Left hindlimb (tissue), 1 donor: ENCODE results near the gene VSTM2L.

Experiments
- DNase-seq: peaks from one replicate; pipeline ENCODE4 v3.0.0-alpha.2; 2018

Gene VSTM2L

DNA sequence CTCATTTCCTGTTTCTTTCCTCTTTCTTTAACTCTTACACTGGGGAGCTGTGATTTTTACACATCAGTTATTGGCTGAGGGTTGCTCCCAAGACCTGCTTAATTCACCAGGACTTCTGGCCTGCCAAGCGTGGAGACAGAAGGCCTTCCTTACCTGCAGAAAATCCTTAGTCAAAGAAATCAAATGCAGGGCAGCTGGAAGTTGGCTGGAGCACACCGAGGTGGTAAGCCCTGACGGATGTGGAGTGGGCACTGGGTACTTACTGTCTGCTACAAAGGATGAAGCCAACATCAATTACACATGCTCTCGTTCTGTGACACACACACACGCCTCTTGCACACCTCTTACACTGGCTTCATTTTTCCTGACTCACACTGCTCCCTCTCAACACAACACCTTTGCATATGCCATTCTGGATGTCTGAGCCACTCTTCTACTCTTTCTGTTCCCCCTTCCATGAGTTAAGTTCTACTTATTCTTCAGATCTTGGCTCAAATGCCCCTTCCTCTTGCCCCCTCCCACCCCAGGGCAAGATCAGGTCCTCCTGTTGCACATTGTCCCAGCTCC is 68.7 kb downstream of the VSTM2L start:
- DNase-seq: no peak

DNA sequence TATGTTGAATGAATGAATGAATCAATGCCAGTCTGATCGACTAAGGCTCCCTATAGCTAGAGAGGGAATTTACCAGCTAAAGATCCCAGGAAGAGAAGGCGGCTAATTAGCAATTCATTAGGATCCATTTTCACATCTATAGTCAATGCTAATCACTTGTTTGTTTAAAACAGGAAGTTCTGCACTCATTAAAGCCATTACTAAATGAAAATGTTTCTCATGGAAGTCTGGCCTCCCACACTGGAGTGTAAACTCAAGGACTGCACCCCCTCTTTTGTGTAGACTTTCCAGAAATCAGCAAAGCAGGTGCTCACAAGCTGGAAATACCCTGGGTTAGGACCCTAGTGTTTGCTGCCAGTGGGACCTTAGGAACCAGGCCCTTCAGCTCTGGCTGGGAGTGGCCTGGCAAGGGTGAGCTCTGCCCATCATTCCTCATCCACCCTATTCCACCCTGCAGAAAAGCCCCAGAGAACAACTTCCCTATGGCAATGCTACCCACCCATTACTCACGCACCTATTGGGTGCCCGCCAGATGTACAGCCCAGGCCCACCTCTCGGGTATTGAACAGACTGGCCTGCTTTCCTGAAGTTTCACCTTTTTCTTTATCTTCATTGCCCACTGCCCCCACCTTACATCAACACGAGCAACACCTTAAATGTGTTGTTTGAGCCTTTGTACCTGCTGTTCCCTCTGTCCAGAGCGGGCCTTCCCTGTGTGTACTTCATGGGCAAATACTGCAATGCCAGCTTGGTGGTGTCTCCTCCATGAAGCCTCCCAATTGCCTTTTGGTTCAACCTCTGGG is 69.5 kb downstream of the VSTM2L start:
- no peak for DNase-seq

DNA sequence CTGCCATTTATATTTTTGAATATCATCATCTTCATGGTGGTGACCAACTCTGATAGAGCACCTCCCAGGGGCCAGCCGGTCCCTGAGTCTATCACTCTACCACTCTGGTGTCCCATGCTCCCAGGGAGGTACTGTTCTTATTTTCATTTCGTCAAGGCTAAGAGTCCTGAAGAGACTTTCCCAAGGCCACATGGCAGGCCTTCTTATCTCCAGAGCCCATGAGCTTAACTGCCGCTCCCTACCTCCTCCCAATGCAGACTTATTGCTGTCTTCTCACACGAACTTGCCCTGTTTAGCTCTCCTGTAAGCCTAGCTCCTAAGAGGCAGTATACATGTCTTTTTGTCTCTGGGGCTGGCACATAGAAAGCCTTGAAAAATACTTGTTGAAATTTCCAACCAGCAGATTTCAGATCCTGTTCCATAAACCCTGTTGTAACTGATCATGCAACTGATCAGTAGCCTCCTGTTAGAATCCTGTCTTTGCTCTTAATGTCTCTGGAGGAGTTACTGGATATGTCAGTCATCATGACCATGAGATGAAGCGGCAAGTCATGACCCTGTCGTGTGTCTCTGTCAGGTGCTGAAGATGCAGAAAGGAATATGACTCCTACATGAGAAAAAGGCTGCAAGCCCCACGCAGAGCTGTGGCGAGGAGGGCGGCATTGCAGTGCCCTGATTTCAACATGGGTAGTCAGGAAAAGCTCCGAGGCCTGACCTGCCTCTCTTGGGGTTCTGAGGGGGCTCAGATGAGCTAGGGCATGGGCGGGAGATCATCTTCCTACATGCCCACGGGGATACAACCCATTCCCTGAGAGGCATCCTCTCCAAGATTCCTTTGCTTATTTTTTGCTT is 70.4 kb downstream of the VSTM2L start:
- no peak for DNase-seq

DNA sequence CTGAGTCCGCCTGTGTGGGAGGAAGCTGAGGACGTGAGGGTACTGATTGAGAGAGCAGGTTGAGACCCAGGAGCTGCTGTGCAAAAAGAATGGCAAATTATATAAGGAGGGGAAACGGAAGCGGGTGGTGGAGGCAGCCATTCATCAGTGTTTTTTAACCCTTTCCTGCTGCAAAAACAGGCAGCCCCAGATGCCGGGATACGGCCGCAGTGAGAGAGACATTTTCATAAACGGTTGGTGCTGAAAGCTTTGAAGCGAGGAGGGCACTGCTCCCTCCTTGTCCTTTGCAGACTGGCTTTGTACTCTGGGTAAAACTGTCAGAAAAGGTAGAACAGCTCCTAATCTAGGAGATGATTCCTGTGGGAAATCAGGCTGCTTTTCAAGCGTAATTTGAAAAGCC is 74.0 kb downstream of the VSTM2L start:
- no peak for DNase-seq

DNA sequence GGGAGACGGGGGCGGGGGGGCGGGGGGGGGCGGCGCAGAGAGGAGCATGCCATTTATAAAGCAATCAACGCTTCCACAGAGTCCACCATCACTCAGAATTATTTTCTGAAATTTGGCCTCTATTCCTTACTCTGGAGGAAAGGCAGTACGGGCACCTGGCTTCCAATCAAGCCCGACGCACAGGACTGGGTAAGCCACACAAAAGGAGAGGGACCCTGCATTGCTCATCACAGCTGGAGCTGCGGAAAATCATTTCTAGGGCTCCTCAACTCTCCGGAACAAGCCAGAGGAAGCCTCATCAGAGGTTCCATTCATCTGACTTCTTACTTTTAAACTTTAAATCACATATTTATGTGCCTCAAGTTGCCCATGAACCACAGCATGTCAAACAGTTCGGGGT is 74.4 kb downstream of the VSTM2L start:
- no peak for DNase-seq

DNA sequence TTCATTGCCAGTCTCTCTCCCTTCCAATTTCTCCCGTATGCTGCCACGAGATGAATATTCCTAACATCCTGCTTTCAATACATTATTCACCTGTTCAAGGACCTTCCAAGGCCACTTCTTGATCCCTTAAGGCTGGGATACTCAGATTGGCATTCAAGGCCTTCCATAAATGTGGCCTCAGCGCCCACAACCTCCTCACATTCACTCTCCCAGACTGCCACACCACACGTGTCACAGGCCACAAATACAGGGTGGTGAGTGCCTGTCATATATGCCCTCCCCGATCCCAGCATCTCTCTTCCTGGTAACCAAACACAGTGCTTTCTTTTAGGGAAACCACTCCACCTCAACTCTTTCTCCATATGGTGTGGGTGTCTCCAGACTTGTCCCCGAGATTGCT is 74.9 kb downstream of the VSTM2L start:
- DNase-seq: no peak

DNA sequence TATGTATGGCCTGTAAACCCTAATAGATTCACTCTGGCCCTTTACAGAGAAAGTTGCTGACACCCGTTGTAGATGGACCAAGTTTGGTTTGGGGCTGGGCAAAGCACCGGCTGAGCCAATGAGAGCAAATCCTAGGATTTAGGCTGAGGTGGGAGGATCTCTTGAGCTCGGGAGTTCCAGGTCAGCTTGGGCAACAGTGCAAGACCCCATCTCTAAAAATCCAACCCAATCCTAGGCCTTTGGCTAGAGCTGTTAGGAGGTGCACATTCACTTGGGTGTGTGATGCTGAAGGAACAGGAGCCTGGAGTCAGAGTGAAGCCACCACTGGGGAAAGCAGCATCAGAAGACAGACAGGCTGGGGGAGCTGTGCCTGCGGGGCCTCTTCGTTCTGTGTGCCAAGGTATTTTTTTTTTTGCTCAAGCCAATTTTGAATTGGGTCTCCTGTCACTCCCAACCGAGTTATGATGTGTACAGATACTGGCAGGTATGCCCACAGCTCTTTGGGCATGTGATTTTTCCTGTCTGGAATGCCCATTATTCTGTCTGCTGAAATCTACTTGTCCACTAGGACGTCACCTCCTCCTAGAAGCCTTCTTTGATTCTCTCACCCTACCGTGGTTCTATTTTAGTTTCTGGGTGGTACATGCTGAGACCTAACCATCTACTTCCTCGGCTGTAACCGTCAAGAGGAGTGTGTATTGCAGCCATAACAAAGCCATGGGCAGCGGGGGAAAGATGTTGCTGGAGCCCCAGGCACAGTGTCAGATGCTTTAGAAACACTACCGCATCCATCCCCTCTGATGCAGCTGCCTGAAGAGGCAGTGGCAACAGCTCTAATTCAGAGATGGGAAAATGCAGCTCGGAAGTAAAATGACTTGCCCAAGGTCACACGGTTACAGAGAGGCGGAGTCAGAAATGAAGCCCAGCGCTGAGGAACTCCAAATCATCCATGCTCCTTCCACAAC is 76.4 kb downstream of the VSTM2L start:
- DNase-seq: no peak

DNA sequence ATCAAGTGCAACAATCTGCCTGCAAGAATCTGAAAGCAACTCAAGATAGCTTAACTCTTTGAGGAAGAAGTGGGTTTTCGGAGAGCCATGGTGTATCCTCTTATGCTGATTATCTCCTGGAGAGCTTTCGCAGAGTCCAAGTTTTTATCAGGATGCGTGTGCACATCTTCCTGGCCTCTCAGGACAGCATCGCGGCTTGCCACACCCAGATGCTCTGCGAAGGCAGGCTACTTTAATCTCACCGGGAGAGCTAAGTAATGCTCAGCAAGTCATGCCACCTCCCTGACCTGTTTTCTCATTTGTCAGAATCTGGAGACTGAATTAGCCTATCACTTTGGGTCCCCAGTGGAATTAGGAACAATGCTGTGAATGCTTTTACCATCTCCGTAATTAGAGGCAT is 77.5 kb downstream of the VSTM2L start:
- DNase-seq: no peak

DNA sequence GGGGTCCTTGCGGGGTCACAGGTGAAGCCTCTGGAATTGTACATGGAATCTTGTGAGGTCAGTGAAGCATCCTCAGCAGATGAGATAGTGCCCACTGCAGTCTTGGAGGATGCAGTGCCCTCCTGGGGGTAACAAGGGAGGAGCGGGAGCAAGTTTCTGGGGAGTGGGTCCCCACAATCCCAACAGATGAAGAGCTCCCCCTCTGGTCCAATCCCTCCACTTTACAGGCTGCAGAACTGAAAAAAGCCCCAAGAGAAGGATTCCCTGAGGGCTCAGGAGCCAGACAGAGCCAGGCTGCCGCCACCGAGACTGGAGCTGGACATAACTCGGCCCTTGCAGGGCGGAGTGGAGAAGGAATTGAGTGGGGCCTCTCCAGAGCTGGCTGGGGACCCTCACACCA is 77.9 kb downstream of the VSTM2L start:
- no peak for DNase-seq

DNA sequence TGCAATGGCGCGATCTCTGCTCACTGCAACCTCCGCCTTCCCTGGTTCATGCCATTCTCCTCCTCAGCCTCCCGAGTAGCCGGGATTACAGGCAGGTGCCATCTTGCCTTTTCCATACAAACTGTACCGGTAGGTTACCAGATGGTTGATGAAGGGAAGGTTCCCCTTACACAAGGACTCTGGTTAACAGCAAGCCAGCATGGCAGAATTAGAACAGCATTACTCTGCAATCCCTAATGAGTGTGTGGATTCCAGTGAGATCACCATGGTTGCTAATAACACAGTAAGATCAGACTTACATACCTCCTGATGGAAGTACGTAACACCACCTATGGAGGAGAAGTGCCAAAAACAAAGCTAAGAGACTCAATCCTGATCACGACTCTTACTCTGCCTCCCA is 78.6 kb downstream of the VSTM2L start:
- no peak for DNase-seq

DNA sequence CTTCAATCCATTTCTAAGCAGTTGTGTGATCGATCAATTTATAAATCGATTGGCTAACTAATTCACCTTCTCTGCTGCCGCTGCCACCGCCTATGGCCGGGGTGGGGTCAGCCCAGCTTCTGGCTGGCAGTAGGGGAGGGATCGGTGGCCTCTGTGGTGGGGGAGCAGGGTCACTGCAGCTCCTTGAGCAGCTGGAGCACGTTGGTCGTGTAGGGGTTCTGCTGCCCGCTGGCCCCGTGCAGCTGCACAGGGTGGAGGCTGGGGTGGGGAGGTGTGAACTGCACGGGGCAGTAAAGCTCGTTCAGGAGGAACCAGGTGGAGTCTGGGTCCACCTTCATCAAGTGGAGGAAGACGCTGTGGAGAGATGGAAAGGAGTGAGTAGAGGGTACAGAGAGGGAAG is 80.4 kb downstream of the VSTM2L start:
- DNase-seq: no peak

DNA sequence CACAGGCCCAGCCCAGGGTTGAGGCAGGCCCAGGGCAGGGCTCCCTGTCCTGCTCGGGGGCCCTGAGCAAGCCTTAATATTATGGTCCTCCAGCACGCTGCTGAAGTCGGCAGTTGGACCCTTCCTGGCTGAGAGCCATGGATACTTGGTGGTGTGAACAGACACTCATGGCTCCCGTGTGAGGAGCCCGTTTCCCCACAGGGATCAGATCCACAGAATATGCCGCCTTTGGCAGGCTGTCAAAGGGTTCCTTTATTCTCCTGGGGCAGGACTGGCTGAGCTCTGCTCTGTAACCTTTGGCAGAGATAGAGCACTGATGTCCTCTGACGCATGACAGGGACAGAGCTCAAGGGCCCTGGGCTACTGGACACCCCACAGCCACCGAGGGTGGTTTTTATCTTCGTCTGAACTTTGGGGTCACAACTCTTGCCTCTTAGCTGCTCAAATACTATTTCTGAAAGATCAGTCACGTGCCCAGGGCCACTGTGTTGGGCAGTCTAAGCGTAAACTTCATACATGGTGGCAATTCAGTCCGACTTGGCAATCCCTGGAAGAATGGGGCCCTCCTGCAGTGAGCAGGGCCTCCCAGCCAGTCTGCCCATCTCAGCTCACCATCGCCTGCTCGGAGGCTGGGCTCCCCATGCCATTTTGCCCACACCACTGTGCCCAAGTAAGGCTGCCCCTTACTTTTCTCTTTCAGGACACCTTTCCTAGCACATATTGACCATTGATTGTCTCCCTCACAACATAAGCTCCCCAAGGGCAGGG is 81.3 kb downstream of the VSTM2L start:
- no peak for DNase-seq

DNA sequence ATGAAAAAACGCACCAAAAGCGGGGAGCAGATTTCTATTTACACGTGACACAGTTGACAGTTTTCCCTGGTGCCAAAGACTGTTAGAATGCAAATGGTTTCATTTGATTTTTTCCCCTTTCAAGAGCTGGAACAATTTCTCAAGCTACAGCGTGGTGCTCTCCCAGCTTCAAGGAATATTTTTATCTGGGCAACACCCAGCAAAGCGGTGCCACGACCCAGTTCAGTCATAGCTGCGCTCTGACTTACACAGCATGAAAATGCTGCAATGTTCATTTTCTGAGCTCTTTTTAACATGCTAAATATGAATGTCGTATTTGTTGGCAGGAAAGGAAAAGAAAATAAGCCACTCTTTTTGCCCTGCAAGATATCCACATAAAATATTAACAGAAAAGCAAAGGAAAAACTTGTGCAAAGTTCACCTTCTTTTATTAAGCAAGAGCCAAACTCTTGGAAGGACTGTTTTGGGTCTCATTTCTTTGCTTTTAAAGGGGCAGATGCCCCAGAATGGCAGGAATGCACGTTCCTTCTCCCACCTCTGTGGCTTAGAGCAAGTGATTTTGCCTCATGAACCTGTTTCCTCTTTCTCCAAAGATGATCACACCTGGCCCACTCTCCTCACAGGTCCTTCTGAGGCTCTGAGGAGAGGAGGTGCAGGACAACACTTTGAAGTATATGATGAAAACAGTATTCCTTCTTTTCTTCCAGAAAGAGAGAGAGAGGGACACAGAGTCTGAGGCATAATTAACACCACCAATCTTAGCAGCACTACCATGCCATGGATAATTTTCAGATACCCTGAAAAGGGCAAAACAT is 83.3 kb downstream of the VSTM2L start:
- DNase-seq: no peak

DNA sequence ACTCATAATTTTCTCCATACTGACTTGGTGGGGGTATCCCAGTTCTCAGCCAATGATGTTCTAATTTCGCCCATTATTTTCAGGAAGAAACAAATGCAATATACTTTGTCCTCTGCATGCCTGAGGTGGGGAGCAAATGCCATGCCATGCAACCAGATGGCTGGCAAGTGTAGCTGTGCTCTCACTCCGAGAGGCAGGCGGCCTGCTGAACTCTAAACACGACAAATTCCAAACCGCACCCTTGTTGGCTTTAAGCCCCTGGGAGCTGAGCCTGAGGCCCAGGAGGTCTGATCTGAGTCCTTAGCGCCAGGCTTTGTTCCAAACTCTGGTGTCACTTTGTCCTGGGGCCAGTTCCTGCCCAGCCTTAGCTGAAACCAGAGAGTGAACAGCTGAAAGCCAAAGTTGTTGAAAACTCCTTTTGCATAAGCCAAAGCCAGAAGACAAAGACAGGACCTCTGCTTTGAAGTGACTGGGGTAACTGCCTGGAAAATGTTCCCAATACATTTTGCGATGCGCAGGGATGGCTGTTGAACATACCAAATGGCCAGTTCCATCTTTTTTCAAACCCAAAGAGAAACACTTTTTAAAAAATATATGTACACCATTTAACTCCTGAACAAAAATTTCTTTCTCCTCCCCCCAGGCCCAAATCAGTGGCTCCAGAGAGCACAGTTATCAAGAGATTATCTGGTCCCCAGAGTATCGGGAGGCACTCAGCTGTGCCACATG is 84.1 kb downstream of the VSTM2L start:
- DNase-seq: peak; percentile 77

DNA sequence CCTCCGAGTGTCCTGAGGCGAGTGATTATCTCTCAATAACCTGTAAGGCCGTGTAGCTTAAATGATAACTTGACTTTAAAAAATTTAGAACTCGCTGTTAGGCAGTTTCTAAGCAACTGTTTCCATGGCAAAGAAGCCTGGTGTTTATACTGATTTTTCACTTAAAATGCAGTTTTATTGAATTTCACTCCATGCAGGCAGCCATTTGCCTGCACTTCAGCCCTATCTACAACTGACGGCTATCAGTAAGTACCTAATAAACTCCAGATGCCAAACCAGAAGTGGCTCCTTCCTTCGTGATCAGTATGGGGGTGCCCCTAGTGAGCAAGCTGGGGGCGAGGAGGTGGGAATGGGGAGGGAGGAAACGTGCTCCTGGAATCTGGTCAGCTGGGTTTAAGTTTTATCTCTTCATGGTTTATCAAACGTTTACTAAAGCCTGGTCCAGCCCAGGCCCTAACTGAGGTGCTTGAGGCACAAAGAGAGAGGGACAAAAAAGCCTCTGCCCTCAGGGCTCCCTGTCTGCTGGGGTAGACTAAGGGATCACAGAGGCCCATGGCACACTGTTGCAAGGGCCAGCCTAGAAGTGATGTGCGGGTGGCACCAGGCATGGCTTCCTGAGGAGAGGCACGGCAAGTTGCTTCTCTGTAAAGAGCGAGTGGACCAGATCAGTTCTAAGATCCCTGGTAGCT is 84.8 kb downstream of the VSTM2L start:
- DNase-seq: no peak

DNA sequence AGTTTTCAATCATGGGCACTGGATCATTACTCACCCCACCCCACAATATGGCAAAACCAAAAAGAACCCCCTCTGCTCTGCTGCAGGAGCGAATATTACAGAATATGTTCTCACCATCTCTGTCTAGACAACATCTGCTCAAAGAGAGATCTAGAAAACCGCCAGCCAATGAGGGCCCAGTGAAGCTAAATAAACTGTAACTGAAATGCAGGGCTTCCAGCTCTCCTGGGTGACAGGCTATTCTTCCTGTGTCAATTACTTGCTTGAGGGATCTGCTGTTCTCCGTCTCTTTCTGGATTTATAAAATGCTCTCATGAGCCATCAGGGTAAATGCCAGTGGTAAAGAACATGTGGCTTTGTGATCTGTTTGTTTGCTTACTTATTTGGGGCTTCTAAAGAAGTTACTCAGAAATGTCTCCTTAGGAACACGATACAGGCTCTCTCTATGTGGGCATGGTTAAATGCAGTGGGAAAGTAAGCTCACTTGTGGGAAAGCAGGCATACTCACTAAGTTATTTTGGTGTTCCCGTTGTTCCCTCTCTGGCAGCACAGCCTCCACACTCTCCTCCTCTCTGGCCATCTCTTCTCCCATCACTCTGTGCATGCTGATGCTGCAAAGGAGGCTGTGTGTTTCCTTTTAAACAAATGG is 85.5 kb downstream of the VSTM2L start:
- DNase-seq: no peak

DNA sequence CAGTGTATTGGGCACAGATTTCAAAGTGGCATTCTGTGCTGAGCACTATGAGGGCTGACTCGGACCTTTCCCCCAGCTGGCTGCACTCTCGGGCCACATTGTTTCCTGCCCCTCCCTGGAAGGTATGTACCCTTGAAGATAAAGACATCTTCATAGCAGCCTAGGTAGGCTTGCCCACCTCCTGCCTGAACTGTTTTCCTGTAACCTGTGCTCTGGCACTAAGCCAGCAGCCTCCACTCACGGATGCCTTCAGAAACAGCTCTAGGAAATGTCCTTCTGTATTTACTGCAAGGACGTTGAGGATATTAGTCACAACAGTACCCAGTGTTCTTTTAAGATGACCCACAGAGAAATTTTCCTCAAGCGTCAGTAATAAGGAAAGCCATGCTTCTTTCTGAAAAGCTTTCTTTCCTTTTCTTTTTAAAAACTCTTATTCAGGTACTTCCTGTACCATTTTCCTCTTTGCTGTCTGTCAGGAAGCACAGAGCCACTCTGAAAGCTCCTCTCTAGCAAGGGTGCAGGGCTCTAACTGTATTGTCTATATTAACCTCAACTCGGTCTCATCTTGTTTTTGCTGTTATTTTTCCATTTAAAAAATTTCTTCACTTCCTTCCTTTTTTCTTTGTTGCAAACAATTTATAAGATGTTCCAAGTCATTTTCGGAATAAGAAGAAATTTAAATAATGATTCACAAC is 86.8 kb downstream of the VSTM2L start:
- DNase-seq: no peak

DNA sequence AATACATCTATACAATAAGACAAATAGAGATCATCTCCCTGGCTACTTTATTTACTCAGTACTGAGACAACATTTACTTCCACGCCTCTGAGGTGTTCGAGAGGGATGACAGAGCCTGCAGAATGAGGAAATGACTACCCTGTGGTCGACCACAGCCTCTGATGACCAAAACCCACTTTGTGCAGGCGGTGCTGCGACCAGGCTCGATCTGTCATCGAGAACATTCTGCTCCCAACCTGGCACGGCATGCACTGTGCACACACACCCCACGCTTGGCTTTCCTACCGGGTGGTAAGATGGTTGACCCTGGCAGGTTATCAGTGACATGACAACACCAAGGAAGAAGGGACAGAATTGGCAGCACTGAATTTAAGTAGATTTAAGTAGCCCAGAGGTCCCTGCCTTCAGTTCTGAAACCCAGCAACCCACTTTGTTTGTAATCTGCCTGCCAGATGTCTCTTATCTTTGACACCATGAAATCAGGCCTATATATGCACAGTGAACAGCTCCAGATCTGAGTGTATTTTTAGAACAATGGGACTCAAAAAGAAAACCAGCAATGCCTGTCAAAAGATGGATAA is 87.7 kb downstream of the VSTM2L start:
- peak; percentile 39 for DNase-seq
